Upper lobe of left lung (tissue), 4 donors: Measurements from ENCODE around the gene FAM236D.
"Not testable (repeated sequence)": the region's sequence is repeated elsewhere in the genome, so short reads cannot be mapped to it uniquely, and the experiment has no call there.

Experiments used
- EP300 ChIP-seq, 4 donors: sonication (generic); formaldehyde crosslinking; IDR thresholded peaks; one replicate each; pipeline ENCODE4 v1.5.1; 2017; ENCODE audit warnings: antibody characterized with exemption in 4 of 4, control low read depth in 2 of 4
- POLR2A ChIP-seq, 4 donors: fragments of 450-650 bp; IDR thresholded peaks; one replicate each; pipeline ENCODE4 v1.5.1; 2016 to 2017; ENCODE audit warnings: antibody characterized with exemption in 4 of 4, mild to moderate bottlenecking in 2 of 4
- POLR2AphosphoS5 ChIP-seq, 2 donors: sonication (generic); formaldehyde crosslinking; IDR thresholded peaks; one replicate each; pipeline ENCODE4 v1.5.1; 2017; ENCODE audit warnings: antibody characterized with exemption in 2 of 2
- TF ChIP-seq, protein P1 (sequence below), 6 experiments: fragments of 450-650 bp in 4 of 6; fragments of 200-600 bp in 2 of 6; sonication (generic) in 2 of 6; IDR thresholded peaks; one replicate each; pipeline ENCODE4 v1.5.1; 2016 to 2019; ENCODE audit warnings: antibody characterized with exemption in 6 of 6

DNA sequence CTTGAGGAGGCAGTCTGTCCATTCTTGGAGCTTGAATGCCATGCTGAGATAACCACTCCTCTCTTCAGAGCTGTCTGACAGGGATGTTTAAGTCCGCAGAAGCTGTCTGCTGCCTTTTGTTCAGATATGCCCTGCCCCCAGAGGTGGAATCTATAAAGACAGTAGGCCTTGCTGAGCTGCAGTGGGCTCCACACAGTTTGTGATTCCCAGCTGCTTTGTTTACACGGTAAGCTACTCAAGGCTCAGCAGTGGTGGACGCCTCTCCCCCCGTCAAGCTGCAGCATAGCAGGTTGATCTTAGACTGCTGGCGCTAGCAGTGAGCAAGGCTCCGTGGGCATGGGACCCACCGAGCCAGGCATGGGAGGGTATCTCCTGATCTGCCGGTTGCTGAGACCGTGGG lies 47.6 kb downstream of the FAM236D start:
- TF ChIP-seq, protein P1, sequence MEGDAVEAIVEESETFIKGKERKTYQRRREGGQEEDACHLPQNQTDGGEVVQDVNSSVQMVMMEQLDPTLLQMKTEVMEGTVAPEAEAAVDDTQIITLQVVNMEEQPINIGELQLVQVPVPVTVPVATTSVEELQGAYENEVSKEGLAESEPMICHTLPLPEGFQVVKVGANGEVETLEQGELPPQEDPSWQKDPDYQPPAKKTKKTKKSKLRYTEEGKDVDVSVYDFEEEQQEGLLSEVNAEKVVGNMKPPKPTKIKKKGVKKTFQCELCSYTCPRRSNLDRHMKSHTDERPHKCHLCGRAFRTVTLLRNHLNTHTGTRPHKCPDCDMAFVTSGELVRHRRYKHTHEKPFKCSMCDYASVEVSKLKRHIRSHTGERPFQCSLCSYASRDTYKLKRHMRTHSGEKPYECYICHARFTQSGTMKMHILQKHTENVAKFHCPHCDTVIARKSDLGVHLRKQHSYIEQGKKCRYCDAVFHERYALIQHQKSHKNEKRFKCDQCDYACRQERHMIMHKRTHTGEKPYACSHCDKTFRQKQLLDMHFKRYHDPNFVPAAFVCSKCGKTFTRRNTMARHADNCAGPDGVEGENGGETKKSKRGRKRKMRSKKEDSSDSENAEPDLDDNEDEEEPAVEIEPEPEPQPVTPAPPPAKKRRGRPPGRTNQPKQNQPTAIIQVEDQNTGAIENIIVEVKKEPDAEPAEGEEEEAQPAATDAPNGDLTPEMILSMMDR (IDR thresholded peaks at IDR 0.05): not testable (repeated sequence)
- not testable (repeated sequence) for TF ChIP-seq POLR2A, POLR2AphosphoS5, EP300 (IDR thresholded peaks at IDR 0.05)
